GM19193 (cell line): ENCODE results near the gene ASIC5.

ENCODE experiments used
- POLR2A ChIP-seq: IDR thresholded peaks from 4 replicates; pipeline ENCODE4 v1.6.1; 2011; ENCODE audit not compliant: insufficient read depth, insufficient read length; ENCODE audit errors: extremely low read depth

Gene ASIC5

DNA sequence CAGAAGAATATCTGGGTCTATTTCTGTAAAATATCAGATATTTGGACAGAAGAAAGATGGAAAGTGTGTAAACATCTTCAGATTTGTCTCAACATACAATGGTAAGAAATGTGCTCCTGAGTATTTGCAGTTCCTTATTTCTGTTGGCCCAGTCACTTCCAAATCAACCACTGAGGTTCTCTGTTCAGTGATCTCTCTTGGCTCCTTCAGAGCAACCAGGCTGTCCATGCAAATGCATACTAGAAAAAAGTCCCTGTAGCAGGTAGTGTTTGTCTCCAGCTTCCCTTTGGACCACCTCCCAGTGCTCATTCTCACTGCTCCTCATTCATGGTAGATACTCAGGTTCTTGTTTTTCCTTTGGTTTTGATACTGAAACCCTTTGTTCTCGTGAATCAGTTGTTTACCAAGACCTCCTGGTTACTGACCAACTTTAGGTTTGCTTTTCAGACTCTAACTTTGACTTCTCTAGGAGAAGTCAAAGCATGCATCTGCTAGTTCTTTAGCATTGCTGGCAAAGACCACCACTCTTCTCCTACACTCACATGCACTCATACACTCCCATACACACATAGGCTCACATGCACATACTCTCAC, 28.8 kb downstream of the ASIC5 start:
- no peak for TF ChIP-seq POLR2A

DNA sequence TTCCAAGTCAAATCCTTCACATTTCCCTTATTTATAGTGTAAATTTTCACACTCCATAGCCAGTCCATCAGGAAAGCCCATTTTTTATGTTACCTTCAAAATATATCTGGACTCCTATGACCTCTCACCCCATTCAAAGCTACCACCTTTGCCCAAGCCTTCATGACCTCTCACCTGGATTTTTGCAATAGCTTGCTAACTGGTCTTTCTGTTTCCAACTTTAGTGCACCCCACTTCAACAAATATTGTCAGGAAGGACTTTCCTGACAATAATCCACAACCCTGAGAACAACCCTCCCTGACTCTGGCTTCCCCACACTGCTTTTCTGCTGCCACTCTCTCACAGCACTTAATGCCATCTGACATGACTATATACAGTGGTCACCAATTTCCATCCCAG, 33.4 kb downstream of the ASIC5 start:
- TF ChIP-seq POLR2A = no peak

DNA sequence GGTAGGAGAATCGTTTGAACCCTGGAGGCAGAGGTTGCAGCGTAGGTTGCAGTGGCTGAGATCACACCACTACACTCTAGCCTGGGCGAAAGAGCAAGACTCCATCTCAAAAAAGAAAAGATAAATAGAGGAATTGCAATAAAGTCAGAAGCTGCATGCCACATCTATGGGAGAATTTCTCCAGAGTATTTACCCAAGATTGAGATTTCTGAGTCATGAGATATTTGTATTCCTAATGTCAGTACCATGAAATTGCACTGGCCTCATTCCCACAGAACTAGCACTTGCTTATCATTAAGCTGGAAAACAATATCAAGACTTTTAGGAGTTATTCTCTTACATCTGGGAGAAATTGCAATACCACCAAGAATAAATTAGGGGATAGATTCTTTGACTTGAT, 37.4 kb downstream of the ASIC5 start:
- no peak for TF ChIP-seq POLR2A

DNA sequence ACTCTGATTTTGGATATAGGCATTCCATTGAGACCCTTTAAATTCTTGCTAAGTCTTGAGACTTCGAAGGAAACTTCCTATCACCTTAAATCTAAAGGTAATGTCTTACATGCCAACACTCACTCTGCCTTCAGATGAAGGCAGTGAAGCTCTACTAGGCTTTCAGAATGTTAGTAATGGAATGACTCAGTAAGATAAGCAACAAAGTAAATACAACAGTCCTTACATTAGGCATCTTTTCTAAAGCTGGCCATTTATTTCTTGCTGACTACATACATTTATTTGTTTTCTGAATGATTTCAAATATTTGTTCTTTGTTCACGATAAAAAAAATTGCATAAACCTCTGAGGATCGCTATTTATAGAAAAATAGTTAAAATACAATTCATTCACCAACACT, 43.5 kb downstream of the ASIC5 start:
- TF ChIP-seq POLR2A = no peak

DNA sequence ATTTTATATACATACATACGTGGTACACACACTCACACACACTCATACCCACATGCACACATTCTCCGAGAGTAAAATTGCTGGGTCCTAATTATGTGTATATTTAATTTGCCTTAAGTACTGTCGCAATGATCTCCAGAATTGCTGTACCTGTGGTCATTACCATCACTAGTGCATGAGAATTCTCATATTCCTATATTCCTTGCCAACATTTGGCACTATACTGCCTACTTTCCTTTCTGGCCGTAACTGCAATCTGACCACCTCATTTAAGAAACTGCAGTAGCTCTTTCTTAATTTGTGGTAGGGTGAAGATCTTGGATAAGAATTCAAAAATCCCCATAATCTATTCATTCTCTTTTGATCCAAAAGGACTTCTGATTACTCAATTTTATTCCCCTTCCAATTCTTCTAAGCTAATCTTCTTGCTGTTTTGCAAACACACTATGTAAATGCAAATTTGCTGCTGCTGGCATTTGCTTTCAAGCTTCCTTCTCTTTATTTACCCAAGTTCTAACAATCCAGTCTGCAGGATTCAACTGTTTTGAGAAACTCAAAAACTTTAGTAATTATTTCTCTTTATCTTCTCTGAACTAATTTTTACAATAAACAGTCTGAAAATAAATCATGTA, 45.1 kb downstream of the ASIC5 start:
- TF ChIP-seq POLR2A = no peak

DNA sequence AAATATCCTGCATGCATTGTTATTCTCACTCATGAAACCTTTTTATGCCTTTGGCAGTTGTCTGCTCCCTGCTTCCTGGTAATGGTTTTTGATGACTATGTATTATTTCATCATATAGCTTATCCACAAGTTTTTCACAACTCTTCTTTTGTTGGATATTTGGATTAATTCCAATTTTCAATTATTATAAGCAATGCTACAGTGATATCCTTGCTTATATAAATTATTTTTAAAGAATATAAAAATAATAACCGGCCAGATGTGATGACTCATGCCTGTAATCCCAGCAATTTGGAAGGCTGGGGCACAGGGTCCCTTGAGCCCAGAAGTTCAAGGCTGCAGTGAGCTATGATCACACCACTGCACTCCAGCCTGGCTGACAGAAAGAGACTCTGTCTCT, 47.0 kb downstream of the ASIC5 start:
- no peak for TF ChIP-seq POLR2A

DNA sequence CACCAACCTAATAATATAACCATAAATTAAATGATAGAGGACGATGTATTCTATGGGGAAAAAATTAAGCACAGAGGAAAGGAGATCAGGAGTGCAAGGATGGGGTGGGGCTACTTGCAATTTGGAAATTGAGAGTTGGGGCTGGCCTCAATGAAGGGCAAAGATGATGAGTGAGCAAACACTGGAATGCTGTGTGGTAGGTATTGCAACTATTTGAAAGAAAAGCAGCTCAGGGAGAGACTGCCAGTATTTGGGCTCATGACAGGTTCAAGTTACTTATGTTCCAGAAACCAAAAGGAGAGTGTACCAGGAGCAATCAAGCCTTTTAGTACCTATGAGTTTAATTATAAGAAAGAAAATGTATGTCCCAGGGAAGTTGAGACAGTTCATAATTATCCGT, 47.4 kb downstream of the ASIC5 start:
- no peak for TF ChIP-seq POLR2A

DNA sequence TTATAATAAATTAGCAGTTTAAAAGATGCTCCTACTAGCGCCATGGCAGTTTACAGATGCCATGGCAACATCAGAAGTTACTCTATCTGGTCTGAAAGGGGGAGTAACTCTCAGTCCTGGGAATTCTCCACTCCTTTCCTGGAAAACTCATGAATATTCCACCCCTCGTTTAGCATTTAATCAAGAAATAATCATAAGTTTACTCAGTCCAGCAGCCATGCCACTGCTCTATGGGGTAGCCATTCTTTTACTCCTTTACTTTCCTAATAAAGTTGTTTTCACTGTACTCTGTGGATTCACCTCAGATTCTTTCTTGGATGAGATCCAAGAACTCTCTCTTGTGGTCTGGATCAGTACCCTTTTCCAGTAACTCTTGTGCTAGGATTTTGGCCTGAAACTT, 55.0 kb downstream of the ASIC5 start:
- TF ChIP-seq POLR2A = no peak

DNA sequence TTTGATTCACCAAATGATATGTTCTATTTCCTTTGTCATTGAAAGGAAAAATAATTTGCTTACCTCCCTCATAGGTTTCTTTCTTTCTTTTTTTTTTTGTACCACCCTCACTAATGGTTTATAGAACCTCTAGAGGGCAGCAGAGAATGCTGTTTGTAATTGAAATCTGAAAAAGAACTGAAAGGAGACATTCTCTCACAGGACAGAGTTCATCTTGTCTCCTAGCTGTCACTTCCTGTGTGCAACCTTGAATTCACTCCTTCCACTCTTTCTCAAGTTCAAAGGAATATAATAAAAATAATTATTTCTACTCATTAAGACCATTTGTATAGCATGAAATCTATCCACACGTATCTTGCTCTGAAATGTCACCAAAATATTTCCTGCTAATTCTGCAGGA, 56.2 kb downstream of the ASIC5 start:
- TF ChIP-seq POLR2A = no peak

DNA sequence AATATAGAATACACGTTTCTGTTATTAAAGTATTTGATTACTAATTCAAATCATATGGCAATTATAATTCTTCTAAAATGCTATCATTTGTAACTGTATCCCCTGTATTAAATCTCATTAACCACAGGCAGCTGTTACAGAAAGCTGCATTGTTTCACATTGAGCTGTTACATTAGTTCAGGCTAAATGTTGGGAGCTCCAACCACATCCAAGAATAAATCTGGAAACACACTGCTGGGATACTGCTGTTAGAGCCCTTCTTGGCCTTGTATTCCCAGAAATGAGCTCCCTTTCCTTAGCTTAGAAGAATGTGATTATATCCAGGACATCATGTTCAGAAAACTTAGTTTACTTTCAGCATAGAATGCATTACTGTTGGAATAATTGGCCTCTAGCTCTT, 59.1 kb downstream of the ASIC5 start:
- TF ChIP-seq POLR2A = no peak

DNA sequence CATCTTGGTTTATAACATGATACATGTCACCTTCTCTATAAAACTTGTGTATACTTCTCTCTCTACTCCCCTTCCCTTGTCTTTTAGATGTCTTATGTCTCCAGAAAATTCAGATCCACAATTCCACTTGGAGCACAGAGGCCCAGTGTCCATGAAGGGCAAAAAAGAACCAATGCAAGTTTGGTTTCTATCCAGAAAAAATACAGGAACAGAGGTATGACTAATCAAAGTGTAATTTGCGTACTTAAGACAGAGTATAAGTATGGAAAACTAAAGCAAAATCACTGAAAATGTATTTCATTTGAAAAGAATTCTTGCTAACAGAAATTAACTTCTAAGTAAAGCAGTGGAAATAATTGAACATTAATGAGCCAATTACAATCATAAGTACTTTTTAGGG, 61.1 kb downstream of the ASIC5 start:
- no peak for TF ChIP-seq POLR2A

DNA sequence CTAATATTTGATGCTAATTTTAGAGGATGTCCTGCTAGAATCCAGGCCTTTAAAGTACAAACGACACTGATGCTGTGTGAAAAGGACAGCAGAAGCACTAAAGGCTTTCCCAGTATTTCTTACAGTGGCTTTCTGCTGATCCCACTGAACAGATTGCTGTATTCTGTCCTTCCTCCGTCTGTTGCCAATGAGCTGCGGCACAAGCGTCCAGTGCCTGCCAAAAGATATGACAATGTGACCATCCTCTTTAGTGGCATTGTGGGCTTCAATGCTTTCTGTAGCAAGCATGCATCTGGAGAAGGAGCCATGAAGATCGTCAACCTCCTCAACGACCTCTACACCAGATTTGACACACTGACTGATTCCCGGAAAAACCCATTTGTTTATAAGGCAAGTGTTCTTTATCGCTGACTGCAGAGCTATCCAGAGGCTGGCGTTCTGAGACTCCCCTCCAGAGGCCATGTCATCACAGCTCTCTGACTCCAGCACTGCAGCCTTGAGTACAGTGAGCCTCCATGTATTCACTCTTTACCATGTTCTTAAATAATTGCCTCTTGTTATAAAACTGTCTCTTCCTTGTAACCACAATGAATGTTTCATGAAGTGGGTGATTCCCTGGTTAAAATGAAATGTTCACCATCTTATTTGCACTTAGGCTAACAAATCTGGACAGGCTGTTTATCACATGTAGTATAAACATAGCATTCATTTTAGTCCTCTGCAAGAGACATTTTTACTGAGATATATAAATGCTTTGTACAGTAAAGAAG, 63.7 kb downstream of the ASIC5 start:
- TF ChIP-seq POLR2A = no peak

DNA sequence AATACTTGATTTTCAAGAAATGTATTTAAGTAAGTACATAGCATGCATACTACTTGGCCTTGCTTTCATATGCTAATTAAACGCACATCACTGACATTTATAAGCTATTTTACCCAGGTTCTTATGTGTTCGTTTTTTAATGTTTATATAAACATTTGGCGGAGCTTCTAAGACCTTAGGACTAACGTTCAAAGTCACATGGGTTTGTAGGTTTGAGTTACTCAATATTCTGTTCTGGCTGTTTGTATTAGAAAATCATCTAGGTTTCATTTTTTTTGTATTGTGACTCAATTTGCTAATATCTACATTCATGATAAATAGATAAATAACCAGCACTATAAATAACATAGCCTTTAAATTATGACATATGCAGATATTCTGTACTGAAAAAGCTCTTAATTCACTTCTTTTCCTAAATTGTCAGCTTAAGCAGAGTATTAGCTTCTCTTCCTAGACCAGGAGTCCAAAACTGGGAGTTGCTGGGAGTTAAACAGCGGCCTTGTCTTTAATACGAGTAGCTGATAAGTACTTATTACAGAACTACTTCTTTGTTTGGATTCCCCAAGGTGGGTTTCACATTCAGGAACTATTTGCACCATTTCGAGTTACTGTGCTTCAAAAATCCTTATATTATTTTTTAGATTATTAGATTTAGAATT, 65.3 kb downstream of the ASIC5 start:
- TF ChIP-seq POLR2A = no peak

DNA sequence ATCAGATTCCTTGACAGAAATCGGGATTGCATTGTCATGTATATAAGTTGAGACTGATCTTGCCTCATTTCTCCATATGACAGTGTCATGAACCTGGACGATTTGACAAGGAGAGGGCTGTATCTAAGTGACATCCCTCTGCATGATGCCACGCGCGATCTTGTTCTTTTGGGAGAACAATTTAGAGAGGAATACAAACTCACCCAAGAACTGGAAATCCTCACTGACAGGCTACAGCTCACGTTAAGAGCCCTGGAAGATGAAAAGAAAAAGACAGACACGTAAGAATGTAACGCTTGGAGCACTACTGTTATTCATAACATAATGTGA, 66.3 kb downstream of the ASIC5 start:
- TF ChIP-seq POLR2A = no peak

DNA sequence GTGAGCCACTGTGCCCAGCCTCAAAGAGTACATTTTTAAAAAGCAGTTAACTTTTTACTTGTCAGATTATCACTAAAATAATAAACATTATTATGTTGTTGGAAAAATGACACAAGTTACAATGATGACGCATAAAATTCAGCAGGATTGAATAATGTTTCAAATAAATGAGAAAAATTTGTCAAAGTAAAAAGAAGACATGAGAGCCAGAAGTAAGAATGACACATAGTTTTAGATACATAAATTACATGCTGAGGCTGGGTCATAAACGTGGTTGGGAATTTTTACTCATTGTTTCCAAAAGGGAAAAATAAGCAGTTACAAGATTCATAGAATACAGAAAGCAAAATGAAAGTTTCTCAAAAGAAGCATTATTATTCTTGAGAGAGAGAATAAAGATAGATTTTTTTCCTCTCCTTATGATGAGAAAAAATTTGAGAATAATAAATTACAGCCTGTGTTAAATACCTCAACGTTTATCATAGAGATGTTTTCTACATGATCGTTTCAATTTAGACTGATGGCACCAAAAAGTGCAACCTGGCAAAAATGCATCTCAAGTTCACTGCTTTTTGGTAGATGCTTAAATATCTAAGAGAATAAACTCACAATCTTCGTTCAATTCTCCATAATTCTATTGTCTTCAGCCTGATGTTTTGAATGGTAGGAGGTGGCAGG, 66.8 kb downstream of the ASIC5 start:
- TF ChIP-seq POLR2A = no peak
